ENCODE data around the gene KLHL22. TPM values are rescaled to one million over a fixed set of nuclear protein-coding genes. Genes with fewer than 3 reads are reported as not detected.
"Not testable (repeated sequence)": the region's sequence is repeated elsewhere in the genome, so short reads cannot be mapped to it uniquely, and the experiment has no call there.

The KLHL22 gene
- total RNA-seq, 1 donor from 2014 or later: 14.9 TPM

DNA sequence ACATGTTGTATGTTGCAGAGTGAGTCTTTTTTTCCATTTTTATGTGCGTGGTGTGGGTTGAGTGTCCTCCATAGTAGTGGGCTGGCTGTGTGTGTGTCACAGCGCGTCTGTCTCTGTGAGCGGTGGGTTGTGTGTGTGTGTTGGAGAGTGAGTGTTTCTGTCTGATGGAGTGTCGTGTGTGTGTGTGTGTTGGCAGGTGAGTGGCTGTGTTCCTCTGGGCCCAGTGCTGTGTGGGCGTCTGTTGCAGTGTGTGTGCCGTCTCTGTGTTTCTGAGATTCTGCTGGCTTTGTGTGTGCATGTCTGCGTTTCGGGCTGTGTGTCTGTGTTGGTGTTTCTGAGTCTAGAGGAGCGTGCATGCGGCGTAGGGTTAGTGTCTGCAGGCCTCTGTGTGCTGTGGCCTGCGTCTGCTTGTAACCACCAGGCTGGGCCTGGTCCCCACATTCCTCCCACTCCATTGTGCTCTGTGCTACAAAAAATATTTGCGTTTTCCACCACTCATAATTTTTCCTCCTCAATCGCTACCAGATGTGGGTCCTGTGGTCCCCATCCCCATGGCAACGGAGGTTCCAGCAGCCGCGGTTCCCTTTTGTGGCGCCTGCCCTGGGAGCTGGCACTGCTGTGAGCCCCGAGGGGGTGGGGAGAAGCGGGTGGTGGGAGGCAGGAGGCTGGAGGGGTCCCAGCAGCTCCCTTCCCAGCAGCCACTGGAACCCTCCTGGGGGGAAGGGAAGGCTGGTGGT, 73.2 kb downstream of the KLHL22 start:
- no peak for DNase-seq (ENCODE audit: low read depth in 2 of 2)

DNA sequence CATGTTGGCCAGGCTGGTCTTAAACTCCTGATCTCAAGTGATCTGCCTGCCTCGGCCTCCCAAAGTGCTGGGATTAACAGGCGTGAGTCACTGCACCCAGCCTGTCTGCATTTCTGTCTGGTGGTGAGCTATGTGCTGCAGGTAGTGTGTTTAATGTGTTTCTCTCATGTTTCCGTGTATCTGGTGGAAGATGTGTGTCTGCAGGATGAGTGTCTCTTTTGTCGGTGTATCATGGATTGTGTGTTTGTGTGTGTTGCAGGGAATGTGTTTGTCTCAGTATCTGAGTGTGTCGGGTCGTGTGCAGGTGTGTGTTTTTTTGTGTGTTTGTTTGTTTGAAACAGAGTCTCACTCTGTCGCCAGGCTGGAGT, 74.1 kb downstream of the KLHL22 start:
- no peak for DNase-seq (ENCODE audit: low read depth in 2 of 2)

DNA sequence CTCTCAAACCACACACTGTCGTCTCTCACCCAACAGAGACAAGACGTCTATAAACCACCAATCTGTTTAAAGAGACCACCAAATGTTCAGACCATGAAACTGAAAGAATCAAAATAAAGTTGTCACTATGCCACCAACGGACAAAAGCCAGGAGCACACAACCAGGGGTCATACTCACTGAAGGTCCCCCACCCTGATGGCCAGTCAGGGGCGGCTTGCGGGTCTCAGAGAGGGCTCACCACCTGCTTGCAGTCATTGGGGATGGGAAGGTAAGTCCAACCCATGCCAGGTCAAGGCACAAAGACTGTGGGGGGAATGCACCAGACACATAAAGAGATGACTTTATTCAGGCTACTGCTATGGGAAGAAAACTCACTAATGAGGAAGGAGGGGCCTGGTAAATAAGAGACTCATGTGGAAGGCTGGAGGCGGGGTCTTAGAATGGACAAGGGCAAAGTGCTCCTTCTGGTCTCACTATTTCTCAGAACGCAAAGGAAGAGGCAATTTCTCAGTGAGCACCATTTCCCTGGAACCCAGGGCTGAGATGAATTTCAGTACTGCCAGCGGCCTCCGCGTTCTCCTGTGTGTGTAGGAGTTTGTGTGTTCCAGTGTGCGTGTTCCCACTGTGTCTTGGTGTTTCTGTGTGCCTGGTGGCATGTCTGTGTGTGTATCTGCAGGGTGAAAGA, 75.3 kb downstream of the KLHL22 start:
- no peak for DNase-seq (ENCODE audit: low read depth in 2 of 2)

DNA sequence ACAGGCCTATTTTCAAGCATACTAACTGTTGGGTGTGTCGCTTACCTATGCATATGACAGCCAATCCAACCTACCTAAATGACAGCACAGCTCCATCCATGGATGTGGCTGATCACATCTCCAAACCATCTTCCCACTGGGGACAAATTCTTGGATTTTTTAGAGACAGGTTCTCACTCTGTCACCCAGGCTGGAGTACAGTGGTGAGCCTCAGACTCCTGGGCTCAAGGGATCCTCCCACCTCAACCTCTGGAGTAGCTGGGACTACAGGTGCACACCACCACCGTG, 76.0 kb downstream of the KLHL22 start:
- no peak for DNase-seq (ENCODE audit: low read depth in 2 of 2)

DNA sequence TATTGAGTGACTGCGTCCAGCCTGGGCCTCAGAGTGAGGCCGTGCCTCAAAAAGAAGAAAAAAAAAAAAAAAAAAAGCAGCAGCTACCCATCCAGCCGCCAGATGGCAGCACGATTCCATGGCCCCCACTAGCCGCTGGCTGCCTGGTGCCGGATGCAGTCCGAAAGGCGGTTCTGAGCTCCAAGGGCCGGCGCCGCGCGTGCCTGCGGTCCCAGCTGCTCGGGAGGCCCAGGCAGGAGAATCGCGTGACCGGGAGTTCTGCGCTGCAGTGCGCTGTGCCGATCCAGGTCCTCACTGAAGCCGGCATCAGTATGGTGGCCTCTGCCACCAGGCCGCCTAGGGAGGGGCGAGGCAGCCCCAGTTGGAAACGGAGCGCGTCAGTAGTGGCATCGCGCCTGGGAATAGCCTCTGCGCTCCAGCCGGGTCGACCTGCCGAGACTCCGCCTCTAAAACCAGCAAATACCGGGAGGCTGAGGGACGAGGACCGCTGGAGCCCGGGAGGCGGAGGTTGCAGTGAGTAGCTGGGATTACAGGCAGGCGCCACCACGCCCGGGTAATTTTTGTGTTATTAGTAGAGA, 77.3 kb downstream of the KLHL22 start:
- DNase-seq (ENCODE audit: low read depth in 2 of 2): peak; percentile 59 to 84

DNA sequence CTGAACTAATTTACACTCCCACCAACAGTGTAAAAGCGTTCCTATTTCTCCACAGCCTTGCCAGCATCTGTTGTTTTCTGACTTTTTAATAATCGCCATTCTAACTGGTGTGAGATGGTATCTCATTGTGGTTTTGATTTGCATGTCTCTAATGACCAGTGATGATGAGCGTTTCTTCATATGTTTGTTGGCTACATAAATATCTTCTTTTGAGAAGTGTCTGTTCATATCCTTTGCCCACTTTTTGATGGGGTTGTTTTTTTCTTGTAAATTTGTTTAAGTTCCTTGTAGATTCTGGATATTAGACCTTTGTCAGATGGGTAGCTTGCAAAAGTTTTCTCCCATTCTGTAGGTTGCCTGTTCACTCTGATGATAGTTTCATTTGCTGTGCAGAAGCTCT, 79.9 kb downstream of the KLHL22 start:
- DNase-seq (ENCODE audit: low read depth in 2 of 2): not testable (repeated sequence)

DNA sequence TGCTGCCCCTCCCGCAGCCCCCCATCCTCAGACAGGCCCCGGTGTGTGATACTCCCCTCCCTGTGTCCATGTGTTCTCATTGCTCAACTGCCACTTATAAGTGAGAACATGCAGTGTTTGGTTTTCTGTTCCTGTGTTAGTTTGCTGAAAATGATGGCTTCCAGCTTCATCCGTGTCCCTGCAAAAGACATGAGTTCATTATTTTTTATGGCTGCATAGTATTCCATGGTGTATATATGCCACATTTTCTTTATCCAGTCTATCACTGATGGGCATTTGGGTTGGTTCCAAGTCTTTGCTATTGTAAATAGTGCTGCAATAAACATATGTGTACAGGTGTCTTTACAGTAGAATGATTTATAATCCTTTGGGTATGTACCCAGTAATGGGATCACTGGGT, 80.4 kb downstream of the KLHL22 start:
- not testable (repeated sequence) for DNase-seq (ENCODE audit: low read depth in 2 of 2)

DNA sequence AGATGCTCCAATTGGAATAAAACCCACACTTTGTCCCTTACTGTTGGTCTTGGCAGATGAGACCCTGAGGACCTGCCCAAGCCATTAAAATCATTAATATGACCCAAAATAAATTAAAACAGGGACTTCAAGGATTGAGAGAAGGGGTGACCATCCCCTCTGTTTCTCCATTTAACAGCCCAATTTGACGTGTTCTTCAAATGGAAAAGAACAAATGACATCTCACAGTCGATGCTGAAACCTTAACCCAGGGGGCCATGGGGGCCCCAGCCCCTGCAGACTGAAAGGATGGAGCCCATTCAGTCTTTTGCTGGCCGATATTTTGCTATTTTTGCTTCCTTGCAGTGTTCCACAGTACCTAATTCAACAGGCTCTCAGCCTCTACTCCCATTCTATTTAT, 81.1 kb downstream of the KLHL22 start:
- DNase-seq (ENCODE audit: low read depth in 2 of 2): no peak

DNA sequence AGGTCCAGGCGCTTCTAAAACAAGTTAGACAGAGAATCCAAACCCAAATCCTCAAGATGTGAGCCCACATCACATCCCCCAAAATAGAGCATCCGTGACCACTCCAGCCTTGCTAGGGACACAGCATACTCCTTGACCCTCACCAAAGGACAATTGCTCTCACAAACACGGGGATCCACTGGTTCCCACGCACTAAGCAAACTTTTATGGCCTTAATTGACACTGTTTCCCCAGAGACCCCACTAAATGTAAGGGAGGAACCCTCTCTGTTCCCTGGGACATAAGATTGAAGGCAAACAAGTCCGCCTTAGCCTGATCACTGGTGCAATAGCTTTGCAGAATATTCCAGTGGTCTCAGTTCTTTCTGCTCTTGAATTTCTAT, 81.5 kb downstream of the KLHL22 start:
- DNase-seq (ENCODE audit: low read depth in 2 of 2): no peak

DNA sequence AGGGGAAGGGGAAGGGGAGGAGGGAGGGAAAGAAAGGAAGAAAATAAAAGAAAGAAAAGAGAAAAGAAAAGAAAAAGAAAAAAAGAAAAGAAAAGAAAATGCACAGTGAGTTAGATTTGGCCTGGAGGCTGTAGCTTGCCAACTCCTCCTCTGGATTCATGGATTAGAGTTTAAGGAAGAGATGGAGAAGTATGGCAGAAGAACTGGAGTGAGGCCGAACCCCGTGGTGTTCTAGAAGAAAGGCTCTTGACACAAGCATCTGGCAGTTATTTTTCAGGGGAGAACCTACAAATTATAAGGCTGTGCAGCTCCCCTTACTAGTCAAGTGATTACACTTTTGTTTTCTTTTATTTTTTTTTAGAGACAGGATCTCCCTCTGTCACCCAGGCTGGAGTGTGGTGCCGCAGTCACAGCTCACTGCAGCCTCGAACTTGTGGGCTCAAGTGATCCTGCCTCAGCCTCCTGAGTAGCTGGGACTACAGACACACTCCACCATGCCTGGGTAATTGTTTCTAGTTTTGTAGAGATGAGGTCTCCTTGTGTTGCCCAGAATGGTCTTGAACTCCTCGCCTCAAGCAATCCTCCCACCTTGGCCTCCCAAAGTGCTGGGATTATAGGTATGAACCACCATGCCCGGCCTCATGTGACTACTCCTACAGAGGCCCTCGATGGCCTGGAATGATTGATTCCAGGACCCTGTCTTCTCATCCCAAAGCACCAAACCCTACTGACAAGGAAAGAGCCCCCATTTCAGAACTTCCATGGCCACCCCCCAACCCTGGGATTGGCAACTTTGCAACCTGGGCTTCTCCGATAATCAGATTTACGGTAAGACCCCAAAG, 82.2 kb downstream of the KLHL22 start:
- DNase-seq (ENCODE audit: low read depth in 2 of 2): no peak

DNA sequence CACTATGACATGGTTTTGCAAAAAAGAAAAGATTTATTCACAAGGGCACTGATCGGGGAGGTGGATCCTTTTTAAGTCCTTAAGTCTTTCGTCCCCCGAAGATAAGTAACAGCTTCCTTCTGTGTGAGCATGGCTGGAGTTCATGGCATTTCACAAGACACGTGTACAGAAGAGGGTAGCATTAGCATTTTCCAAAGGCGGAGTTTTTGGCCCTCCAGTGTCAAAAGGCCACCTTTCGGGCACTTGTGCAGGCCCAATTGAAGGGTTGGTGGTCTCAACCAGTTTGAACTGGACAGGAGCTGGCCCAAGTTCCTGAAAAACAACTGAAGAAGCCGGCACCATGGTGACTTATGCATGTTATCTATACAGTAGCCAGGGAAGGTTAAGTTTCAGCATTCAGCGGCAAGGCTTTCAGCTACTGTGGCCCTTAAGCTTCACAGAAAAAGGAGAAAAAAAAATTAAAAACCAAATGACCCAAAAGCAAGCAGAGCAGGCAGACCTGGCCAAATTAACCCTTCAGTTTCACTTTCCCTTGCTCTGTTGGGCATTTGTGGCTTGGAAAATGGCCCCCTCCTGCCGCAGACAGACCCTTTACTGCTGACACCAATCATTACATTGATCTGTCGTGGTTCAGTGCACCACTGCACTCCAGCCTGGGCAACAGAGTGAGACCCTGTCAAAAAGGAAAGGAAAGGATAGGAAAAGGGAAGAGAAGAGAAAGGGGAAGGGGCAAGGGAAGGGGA, 83.0 kb downstream of the KLHL22 start:
- DNase-seq (ENCODE audit: low read depth in 2 of 2): no peak

DNA sequence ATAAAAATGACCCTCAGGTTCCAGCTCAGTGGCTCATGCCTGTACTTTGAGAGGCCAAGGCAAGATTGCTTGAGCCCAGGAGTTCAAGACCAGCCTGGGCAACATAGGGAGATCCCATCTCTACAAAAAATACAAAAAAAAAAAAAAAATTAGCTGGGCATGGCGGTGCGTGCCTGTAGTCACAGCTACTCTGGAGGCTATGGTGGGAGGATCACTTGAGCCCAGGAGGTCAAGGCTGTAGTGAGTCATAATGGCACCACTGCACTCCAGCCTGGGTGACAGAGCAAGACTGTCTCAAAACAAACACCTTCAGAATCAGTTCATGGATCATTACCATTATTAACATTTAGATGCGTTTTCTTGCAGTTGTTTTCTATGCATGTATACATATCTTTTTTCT, 86.2 kb downstream of the KLHL22 start:
- DNase-seq (ENCODE audit: low read depth in 2 of 2): not testable (repeated sequence)

DNA sequence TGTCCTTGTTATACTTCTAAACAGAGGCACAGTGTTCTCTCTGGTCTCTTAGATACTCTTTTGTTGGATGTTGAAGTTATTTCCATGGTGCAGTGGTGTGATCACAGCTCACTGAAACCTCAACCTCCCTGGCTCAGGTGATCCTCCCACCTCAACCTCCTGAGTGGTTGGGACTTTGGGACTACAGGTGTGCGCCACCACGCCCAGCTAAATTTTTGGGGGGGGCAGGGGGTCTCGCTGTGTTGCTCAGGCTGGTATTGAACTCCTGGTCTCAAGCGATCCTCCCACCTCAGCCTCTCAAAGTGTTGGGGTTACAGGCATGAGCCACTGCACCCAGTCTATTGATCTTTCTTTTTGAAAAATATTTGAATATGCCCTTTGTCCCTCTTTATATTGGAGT, 86.7 kb downstream of the KLHL22 start:
- no peak for DNase-seq (ENCODE audit: low read depth in 2 of 2)

DNA sequence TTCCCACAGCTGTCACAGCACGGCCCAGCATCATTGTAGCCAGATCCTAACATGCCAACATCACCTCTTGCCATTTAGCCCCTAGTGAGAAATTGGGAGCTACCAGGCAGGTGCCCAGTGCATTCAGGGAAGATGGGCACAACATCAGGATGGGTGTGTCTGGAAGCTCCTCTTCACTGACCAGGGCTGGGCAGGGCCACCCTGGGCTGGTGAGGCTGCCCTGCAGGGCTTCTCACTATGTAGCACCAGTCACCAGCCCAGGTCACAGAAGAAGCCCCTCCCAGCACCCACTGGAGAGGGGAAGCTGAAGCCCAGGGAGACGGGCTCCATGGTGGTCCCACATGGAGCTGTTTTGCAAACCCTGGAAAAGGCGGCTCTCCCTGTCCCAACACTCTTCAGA, 87.8 kb downstream of the KLHL22 start:
- no peak for DNase-seq (ENCODE audit: low read depth in 2 of 2)

DNA sequence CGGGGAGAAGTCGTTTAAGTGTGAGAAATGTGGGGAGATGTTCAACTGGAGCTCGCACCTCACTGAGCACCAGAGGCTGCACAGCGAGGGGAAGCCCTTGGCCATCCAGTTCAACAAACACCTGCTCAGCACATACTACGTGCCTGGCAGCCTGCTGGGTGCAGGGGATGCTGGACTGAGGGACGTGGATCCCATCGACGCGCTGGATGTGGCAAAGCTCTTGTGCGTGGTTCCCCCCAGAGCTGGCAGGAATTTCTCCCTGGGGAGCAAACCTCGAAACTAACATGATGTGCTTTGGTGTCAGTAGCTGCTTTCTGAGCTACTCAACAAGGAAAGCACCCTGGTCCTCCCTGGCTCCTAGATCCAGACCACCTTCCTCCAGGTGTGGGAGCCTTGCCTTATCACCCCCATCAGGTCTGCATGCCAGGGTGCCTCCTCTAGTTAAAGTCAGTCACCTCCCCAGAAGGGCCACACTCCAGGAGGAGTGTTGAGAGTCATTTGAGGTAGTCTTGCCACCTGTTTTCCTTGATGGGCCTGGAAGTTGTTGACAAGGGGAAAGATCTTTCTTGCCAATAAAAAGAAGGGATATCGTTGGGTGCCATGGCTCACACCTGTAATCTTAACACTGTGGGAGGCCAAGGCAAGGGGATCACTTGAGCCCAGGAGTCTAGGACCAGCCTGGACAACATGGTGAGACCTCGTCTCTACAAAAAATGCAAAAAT, 88.7 kb downstream of the KLHL22 start:
- DNase-seq (ENCODE audit: low read depth in 2 of 2): no peak

DNA sequence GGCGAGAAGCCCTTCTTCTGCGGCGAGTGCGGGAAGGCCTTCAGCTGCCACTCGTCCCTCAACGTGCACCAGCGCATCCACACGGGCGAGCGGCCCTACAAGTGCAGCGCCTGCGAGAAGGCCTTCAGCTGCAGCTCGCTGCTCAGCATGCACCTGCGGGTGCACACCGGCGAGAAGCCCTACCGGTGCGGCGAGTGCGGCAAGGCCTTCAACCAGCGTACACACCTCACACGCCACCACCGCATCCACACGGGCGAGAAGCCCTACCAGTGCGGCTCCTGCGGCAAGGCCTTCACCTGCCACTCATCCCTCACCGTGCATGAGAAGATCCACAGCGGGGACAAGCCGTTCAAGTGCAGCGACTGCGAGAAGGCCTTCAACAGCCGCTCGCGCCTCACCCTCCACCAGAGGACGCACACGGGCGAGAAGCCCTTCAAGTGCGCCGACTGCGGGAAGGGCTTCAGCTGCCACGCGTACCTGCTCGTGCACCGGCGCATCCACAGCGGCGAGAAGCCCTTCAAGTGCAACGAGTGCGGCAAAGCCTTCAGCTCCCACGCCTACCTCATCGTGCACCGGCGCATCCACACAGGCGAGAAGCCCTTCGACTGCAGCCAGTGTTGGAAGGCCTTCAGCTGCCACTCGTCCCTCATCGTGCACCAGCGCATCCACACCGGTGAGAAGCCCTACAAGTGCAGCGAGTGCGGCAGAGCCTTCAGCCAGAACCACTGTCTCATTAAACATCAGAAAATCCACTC, 89.5 kb downstream of the KLHL22 start:
- DNase-seq (ENCODE audit: low read depth in 2 of 2): no peak

DNA sequence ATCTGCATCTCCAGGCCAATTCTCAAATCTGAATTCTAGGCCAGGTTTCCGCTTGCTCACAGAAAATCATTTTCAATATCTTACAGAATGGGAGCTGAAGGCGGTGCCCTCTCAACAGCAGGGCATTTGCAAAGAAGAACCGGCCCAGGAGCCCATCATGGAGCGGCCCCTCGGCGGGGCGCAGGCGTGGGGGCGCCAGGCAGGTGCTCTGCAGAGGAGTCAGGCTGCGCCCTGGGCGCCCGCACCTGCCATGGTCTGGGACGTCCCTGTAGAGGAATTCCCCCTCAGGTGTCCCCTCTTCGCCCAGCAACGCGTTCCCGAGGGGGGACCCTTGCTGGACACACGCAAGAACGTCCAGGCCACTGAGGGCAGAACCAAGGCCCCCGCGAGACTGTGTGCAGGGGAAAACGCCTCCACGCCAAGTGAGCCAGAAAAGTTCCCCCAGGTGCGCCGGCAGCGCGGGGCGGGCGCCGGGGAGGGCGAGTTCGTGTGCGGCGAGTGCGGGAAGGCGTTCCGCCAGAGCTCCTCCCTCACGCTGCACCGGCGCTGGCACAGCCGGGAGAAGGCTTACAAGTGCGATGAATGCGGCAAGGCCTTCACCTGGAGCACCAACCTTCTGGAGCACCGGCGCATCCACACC, 90.2 kb downstream of the KLHL22 start:
- no peak for DNase-seq (ENCODE audit: low read depth in 2 of 2)

DNA sequence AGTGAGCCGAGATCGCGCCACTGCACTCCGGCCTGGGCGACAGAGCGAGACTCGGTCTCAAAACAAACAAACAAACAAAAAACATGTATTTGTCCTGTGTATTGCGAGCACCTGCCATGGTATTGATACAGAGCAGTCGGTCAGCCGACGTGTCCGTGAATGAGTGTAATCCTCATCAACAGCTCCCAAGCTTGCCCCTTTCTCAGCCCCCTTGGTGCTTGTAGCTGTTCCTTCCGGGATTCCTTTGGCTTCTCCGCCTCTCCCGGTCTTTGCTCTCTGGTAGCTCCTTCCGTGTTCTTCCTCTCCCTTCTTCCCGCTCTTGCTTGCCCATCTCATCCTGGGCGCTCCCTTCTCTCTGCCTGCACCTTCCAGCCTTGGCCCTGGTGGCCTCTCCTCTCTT, 90.7 kb downstream of the KLHL22 start:
- no peak for DNase-seq (ENCODE audit: low read depth in 2 of 2)

DNA sequence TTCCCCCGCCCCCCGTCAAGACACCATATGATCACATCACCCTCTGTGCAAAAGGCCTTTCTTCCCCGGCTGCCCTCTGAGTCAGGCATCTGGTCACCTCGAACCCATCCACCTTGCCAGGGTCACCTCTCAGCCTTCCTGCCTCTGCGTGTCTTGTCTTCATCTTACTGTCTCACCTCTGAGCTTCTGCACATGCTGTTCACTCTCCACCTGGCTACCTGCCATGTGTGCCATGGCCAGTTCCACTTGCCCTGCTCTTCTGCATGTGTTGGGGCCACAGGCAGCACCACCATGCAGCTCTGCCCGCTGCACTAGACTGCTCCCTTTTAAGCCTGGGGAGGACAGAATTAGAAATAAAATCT, 91.8 kb downstream of the KLHL22 start:
- DNase-seq (ENCODE audit: low read depth in 2 of 2): no peak

All from dermis microvascular lymphatic vessel endothelial cell (primary cell).